ENCODE measurements around the gene CLRN3. TPM values are rescaled to one million over a fixed set of nuclear protein-coding genes. Genes with fewer than 3 reads are reported as not detected.
A peak's percentile ranks its signal among the peaks of the same experiment; 100 is the strongest.

CLRN3 gene
- total RNA-seq, 4 donors from 2014 or later = not detected

DNA sequence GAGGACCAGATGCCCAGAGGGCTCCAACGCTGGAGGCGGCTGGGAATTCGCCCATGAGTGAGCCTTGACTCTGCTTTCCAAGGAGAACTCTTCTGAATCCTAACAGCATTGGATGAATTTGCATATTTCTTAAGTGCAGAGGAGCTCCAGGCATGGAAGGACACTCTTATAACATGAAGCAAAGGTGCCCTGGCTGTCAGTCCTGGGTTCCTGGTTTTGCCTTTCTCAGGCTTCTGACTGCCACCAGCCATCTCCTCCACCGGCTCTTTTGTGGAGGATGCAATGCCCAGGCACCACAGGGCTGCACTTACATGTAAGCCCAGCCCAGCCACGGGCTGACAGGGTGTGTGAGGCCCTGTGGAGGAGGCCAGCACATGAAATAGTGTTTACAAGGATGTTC, 8.2 kb downstream of the CLRN3 start:
- Histone ChIP-seq H3K27ac (no peak overlapping the region), H3K36me3 (no peaks in the 10 kb centered on the region), H3K27me3 (no peaks in the 10 kb centered on the region), H3K4me3 (no peak overlapping the region), H3K9me3 (no peaks in the 10 kb centered on the region), H3K4me1 (peaks cover 0 to 20% (median 7%) of the 10 kb centered on the region in 4 donors)
- no peak for TF ChIP-seq EP300 (IDR thresholded peaks at IDR 0.05)
- no peak for DNase-seq (ENCODE audit: low spot score in 2 of 2)
- WGBS, 2 donors = 89 to 90% methylated on average over 5 of the region's 5 CpGs

GRCh38 chr10:127883516-127883915, 9.2 kb downstream of the CLRN3 start:
- DNase-seq (ENCODE audit: low spot score in 2 of 2) = no peak
- H3K4me1 ChIP-seq = peaks cover 0 to 11% (median 2%) of the 10 kb centered on the region in 4 donors
- no peak for TF ChIP-seq CTCF (IDR thresholded peaks at IDR 0.05)
- no peak for TF ChIP-seq POLR2A (IDR thresholded peaks at IDR 0.05)
- H3K27me3 ChIP-seq = no peaks in the 10 kb centered on the region
- H3K27ac ChIP-seq = no peak overlapping the region
- WGBS, 2 donors = 86 to 88% methylated on average over 10 of the region's 10 CpGs
- no peak overlapping the region for H3K4me3 ChIP-seq
- no peaks in the 10 kb centered on the region for H3K36me3 ChIP-seq
- H3K9me3 ChIP-seq = no peaks in the 10 kb centered on the region

GRCh38 chr10:127882801-127883459, 9.8 kb downstream of the CLRN3 start:
- H3K27me3 ChIP-seq = no peaks in the 10 kb centered on the region
- H3K4me1 ChIP-seq = peaks cover 0 to 9% (median 0%) of the 10 kb centered on the region in 4 donors
- H3K4me3 ChIP-seq = no peak overlapping the region
- TF ChIP-seq CTCF (IDR thresholded peaks at IDR 0.05) = no peak
- TF ChIP-seq EP300 (IDR thresholded peaks at IDR 0.05) = no peak
- TF ChIP-seq POLR2A (IDR thresholded peaks at IDR 0.05) = no peak
- WGBS, 2 donors = 87 to 89% methylated on average over 4 of the region's 4 CpGs
- peak overlapping the region in 1 of 4 donors; percentile 13 for H3K27ac ChIP-seq
- DNase-seq (ENCODE audit: low spot score in 2 of 2) = no peak
- no peaks in the 10 kb centered on the region for H3K9me3 ChIP-seq
- no peaks in the 10 kb centered on the region for H3K36me3 ChIP-seq

DNA sequence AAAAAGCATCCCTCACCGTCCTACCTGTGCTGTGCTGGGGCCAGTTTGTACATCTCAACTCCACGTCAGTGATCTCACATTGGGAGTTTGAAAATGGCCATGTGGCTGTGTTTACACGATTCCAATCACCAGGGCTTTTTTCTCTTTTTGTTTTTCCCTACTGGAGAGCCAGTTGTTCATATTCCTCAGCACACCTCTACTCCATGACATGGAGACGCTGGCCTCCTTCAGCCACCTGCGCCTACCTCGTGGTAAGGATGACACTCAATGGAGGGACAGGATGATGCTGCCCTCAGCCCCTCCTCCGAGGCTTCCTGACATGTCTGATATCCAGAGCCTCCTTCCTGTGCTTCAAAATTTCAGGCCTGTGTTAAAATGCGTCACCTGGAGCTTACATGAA, 10.3 kb downstream of the CLRN3 start:
- no peak overlapping the region for H3K4me3 ChIP-seq
- H3K36me3 ChIP-seq = no peaks in the 10 kb centered on the region
- DNase-seq (ENCODE audit: low spot score in 2 of 2) = no peak
- WGBS, 2 donors = 81 to 88% methylated on average over 8 of the region's 8 CpGs
- peaks cover 0 to 3% (median 0%) of the 10 kb centered on the region in 4 donors for H3K4me1 ChIP-seq
- TF ChIP-seq POLR2A (IDR thresholded peaks at IDR 0.05) (no peak), CTCF (IDR thresholded peaks at IDR 0.05) (no peak), EP300 (IDR thresholded peaks at IDR 0.05) (no peak)
- H3K9me3 ChIP-seq = no peaks in the 10 kb centered on the region
- peak overlapping the region in 1 of 4 donors; percentile 13 for H3K27ac ChIP-seq
- H3K27me3 ChIP-seq = no peaks in the 10 kb centered on the region

GRCh38 chr10:127881262-127881661, 11.5 kb downstream of the CLRN3 start:
- 92 to 97% methylated on average over 7 to 8 of the region's 8 CpGs for WGBS, 2 donors
- H3K27me3 ChIP-seq = no peaks in the 10 kb centered on the region
- H3K4me1 ChIP-seq = no peaks in the 10 kb centered on the region
- H3K36me3 ChIP-seq = no peaks in the 10 kb centered on the region
- no peak overlapping the region for H3K4me3 ChIP-seq
- TF ChIP-seq CTCF (IDR thresholded peaks at IDR 0.05) (no peak), EP300 (IDR thresholded peaks at IDR 0.05) (no peak)
- no peak for DNase-seq (ENCODE audit: low spot score in 2 of 2)
- no peaks in the 10 kb centered on the region for H3K9me3 ChIP-seq
- peak overlapping the region in 3 of 4 donors; percentile 27 to 55 (median 48) for H3K27ac ChIP-seq
